GM19351 (cell line): Measurements from ENCODE around the gene L3MBTL4.
A peak's percentile ranks its signal among the peaks of the same experiment; 100 is the strongest.
"Not testable (repeated sequence)": the region's sequence is repeated elsewhere in the genome, so short reads cannot be mapped to it uniquely, and the experiment has no call there.

Experiments
- ATAC-seq: cut with Tn5 transposase; IDR thresholded peaks from one replicate; pipeline ENCODE4 v1.9.1; 2021; ENCODE audit warnings: mild to moderate bottlenecking, moderate library complexity; ENCODE audit not compliant: unreplicated experiment

L3MBTL4 gene

DNA sequence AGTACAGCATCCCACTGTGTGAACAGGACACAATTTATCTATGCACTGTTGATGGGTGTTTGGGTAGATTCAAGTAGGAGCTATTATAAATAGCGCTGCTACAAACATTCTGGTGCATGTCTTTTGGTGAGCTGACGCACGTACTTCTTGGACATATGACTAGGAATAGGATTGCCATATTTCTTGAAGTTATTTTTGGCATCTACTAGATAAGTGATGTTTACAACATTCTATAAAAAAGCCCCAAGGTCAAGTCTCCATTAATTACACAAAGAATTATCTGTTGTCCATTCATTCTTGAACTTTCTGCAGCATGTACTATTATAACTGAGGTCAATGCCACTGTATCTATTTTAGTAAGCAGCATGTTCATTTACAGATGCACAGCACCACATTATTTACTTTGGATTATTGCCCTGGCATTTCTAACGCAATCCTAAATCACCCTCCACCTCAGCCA is 293.9 kb downstream of the L3MBTL4 start:
- ATAC-seq: no peak

DNA sequence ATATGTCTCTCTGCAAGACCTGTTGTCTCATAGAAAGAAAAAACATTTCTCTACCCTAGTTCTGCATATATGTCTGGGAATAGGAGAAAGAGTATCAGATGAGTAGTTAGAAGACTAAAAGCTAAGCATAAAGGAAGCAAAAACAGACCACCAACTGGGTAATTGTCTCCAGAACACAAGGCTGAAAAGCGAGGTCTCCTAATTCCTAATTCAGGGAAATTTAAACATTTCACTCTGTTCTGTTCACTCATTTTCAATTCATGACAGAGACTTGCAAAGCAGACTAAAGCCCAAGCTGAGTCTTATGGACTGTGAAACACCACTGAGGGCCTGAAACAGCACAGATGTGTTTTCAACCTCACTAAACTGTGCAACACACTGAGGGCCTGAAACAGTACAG is 294.9 kb downstream of the L3MBTL4 start:
- ATAC-seq: no peak

DNA sequence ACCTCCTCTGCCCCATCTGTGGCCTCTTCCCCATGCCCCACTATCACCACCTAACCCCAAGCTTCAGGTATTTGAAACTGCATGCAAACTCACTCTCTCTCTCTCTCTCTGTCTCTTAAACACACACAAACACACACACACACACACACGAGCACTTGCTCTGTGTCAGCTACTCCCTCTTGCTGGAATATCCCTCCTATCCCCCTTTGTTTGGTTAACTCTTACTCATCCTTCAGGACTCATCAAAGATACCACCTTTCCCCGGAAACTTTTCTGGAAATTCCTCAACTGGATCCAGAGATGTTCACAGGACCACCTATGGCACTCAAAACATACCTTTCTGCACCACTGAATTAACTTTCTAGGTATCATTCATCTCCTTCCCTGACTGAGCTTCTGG is 296.6 kb downstream of the L3MBTL4 start:
- ATAC-seq: no peak

DNA sequence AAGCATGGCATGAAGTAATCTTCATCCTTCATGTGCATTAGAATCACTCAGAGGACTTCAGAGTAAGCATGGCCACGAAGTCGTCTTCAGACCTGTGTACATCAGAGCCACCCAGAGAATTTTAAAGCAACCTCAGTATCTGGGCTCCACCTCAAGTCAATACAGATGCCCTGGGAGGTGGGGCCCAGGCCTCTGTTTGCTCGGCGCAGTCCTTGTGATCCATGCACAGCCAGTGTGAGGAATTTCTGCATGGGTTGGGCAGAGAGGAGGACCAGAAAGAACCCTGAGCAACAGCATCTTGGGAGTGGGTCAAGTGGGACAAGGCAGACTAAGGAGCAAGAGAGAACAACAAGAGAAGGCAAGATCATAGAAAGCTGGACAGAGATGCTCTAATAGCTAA is 299.0 kb downstream of the L3MBTL4 start:
- ATAC-seq: no peak

DNA sequence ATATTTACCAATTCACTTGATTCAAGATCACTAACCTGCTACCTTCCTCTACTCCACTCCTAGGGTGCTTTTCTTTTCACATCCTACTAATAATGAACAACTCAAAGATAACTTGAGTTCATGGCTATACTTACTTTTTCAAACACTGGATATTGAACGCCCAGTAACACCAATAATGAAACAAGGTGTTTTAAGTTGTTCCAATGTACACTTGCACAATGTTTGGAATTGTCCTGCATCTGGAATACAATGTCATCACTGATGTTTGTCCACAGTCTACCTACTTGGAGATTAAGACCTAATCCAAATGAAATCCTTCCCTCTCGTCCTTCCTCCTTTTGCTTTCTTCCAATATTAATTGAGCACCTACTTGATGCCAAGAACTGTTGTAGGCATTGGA is 301.1 kb downstream of the L3MBTL4 start:
- ATAC-seq: no peak

DNA sequence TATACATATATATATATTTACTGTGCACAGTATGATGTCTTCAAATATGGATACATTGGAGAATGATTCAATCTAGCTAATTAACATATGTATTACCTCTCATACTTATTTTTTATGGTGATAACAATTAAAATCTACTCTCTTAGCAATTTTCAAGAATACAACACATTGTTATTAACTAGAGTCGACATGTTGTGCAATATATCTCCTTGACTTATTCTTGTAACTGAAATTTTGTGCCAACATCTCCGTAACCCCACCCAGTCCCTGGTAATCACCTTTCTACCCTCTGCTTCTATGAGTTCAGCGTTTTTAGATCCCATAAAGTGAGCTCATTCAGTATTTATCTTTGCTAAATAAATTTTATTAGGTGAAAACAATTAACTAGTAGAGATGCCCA is 303.0 kb downstream of the L3MBTL4 start:
- no peak for ATAC-seq

DNA sequence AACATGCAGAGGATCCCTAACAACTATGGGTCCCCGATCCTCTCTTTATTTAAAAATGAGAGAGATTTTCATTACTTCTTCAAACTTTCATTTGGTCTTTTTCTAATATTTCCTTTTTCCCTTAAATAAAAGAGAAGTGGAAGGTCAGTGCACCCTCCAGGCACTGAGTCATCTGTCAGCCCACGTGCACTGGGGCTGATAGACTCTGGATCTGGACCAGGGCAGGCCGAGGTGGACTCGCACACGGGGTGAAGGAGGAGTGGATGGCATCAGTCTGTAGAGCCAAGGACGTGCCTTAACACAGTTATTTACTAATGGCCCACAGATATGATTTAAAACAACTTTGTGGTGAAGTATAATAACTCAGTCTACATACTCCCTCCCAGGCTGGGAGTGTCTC is 305.0 kb downstream of the L3MBTL4 start:
- ATAC-seq: no peak

DNA sequence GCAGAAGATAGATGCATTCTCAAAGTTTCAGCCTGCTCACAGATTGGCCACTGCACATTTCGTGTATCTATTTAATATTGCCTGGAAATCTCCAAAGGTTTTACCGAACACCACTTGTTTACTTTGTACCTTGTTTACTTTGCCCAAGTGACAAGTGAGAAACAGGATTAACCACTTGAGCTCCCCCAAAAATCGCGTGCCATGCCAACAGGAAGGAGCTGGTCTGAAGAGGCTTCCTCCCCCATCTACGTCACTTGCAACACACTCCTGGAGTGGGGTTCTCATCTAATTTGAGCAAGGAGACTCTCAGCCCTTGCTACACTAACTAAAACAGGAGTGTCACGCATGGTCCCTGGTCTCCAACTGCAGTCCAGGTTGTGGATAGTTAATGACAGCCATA is 306.9 kb downstream of the L3MBTL4 start:
- ATAC-seq: no peak

DNA sequence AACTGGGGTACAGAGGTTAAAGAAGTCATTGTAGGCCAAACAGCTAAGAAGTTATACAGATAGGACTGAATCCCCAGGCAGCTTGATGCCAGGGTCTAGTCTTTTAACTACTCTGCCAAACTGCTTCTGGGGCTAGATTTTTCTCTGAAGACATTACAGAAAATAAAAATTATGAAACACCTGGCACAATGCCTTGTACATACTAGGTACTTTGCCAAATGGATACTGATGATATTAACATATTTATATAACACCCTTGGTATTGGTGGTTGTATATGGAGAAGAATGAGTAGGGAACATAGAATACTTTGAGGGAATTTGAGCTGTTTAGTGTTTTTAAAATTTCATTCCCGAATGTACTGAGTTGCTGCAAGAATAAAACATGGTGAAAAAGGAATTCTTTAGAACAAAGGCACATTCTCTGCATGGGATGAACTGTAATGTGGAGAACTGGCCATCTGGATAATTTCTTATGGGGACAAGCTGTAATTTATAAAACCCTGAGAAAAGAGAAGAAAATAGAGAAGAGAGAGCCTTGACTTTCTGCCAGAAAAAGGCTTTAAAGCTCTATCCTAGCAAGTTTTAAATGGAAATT is 308.5 kb downstream of the L3MBTL4 start:
- ATAC-seq: no peak

DNA sequence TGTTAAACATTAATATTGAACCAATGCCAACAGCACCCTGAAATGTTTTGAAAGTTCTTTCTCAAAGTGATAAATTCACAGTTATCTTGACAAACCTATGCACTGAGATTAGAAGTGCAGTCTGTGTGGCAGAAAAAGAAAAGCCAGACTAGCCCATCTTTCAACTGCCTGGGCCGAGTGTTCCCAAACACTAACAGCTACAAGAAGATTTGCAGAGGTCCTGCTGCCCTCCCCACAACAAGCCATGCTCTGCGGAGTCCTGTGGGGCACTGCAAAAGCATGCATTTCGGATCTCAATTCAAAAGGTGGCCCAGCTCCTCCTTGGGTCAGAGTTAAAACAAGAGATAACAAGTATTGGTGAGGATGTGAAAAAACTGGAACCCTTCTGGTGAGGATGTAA is 311.0 kb downstream of the L3MBTL4 start:
- ATAC-seq: no peak

DNA sequence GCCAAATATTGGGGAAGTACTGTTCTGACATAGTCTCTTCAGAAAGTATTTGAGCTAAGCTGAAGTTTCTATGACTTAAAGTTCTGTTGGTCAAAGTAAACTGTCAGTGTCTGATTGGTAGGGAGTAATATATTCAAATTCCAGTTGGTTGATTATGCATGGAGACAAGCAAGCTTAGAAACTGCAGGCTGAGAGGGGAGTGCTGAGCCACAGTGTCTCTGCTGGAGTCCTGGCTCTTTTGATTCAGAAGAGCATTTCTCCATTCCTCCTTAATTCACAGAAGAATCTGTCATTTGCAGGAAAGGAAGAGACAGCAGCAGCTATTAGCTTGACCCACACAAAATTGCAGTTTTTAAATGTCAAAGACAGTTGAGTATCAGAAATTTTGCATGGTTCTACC is 318.0 kb downstream of the L3MBTL4 start:
- ATAC-seq: no peak

DNA sequence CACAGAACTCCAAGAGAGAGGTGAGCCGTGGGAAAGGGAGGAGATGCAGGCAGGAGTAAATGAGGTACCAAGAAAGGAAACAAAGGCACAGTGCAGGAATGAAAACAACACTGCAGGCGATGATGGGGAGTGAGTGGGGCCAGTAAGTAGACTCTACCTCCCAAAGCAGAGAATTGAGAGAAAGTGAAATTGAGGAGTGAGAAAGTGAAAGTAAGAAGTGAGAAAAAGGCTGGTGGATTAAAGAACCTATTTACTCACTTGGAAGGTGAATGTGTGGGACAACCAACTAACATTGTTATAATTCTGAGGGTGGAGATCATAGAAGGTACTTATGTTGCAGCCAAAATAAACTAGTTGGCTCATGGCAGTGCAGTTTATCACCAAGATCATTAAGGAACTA is 326.3 kb downstream of the L3MBTL4 start:
- no peak for ATAC-seq

DNA sequence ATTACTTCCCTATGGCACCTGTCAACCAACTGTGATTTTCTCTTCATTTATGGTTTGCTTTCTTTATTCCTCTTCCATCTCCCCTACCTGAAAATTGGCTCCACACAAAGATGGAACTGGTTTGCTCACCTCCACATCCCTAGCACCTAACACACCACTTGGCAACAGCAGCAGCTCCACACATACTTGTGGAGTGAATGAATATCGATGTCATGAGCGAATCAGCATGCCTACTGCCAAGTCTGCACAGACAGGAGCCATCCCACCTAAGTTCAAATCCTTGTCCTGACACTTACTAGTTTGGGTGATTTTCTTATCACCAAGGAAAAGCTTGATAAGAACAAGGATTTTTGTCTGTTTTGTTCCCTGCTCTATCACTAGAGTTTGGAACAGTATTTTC is 328.0 kb downstream of the L3MBTL4 start:
- no peak for ATAC-seq

DNA sequence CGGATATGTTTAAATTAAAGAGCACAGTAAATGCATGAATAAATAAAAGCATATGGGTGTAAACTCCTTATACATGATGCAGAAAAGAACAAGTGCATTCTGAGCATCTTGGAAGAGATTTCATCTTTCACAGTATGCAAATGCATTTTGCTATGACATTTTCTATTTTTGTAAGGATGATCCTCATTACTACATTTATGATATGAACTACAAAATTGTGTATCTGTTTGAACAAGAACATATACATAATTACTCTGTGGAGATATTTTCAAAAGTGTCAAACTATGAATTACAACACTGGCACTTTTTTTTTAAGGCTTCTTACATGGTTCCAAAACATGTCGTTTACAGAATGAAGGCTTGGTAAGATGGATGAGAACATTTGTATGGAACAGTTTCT is 335.3 kb downstream of the L3MBTL4 start:
- no peak for ATAC-seq

DNA sequence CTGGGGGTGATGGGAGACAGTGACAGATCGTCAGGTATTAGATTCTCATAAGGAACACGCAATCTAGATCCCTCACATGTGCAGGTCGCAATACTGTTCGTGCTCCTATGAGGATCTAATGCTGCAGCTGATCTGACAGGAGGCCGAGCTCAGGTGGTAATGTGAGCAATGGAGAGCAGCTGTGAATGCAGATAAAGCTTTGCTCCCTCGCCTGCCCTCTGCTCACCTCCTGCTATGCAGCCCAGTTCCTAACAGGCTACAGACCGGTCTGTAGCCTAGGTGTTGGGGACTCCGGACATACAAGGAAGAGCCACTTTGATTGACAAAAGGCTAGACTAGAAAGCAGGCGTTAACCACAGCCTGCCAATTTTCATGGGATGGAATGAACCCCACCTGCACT is 335.8 kb downstream of the L3MBTL4 start:
- ATAC-seq: no peak

DNA sequence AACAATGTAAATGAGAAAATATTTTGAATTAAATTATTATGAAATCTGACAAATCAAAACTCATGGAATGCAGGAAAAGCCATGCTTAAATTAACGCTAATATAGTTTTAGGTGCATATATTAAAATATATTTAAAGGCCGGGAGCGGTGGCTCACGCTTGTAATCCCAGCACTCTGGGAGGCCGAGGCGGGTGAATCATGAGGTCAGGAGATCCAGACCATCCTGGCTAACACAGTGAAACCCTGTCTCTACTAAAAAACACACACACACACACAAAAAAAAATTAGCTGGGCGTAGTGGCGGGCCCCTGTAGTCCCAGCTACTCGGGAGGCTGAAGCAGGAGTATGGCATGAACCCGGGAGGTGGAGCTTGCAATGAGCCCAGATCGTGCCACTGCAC is 342.3 kb downstream of the L3MBTL4 start:
- ATAC-seq: not testable (repeated sequence)

DNA sequence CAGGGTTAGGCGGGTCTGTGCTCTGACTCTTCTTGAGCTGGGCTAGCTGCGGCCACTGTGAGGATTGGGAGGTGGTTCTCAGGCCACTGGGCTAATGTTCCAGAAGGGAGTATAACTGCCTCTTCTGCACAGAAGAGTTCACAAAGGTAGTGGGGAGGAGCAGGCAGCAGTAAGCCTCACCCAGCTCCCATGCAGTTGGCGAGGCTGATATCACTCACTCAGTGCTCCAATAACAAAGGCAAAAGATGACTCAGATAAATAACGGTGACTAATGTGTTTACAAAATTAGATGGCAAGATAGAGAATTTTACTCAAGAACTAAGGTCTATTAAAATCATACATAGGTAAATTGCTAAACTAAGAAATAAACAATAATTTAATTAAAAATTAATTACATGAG is 345.2 kb downstream of the L3MBTL4 start:
- peak; percentile 20 for ATAC-seq

DNA sequence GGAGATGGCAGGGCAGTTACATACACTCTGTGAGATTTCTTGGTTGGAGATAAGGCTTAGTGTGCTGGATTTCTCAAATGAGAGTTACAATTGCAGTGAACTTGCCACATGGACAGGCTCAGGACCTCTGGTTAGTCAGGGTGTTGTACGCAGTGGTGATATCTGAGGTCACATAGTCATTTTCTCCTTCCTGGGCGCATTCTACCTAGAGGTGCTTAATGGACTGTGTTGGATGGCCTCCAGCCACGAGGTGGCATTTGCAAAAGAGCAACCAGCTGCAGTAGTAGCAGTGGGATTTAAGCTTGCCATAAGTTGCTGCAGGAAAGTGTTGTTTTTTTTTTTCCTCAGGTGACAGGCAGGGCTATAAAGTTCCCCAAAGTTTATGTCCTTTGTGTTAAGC is 345.6 kb downstream of the L3MBTL4 start:
- ATAC-seq: peak; percentile 95

DNA sequence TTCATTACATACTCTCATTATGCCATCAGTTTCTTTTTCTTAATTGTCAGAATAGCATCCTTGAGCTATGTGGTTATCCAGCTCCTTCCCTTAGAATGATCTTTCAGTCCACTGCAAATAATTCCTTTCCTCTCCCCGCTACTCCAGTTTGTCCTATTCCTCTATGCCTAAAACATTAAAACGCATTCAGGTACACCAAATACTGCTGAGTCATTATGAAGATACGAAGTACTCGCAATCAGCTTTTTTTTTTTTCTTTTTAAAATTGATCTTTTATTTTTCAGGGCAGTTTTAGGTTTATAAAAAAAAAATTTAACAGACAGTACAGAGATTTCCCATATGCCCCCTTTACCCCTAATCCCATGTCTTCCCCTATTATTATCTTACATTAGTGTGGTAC is 354.6 kb downstream of the L3MBTL4 start:
- ATAC-seq: no peak

DNA sequence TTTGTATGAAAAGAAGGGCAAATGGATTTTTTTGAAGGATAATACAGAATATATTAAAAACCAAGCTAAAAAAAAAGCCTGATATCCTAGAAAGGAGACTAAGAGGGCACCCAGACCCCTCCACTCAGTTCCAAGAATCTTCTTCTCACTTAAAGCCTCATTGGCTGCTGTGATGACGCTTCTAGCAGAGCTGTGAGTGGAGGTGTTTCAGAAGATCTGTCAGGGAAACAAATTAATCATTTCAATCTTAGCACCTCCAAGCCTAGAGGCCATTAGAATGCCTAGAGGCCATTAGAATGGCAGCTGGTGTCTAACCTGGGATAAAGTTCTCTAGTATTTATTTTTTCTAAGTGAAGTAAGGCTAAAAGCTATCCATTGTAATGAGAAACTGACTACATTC is 355.2 kb downstream of the L3MBTL4 start:
- ATAC-seq: no peak

DNA sequence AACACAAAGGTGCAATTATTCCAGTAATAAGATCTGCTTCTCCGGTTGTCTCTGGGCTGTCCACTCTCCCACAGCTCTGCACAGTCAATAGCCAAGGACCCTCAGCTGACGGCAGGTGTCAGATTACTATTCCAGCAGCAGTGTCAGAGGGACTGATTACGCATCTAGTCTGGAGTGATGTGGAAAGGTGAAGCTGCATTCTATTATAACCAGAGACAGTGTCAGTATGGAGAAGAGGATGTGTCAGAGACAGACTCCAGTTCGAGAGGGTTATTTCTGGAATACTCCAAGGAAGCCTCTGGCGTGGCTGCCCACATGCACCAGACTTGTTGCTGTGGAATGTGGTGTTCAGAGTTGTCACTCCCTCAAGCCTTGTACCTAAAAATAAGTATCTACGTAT is 355.8 kb downstream of the L3MBTL4 start:
- no peak for ATAC-seq

DNA sequence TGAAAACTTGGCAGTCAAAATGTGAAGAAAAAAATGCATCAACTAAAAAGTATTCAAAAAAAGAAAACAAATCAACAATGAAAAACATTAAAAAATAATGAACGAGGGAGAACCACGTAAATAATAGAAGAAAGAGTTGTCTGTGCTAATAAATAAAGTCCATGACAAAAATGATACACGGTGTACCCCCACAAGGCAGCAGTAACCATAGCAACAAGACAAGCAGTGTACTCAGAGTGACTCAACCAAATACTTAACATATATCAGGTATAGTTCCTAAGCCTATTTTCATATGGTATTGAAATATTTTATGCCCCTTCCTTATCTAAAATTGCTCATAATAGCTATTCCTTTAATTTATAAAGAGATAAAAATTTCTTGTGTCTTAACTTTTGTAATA is 357.1 kb downstream of the L3MBTL4 start:
- ATAC-seq: no peak

DNA sequence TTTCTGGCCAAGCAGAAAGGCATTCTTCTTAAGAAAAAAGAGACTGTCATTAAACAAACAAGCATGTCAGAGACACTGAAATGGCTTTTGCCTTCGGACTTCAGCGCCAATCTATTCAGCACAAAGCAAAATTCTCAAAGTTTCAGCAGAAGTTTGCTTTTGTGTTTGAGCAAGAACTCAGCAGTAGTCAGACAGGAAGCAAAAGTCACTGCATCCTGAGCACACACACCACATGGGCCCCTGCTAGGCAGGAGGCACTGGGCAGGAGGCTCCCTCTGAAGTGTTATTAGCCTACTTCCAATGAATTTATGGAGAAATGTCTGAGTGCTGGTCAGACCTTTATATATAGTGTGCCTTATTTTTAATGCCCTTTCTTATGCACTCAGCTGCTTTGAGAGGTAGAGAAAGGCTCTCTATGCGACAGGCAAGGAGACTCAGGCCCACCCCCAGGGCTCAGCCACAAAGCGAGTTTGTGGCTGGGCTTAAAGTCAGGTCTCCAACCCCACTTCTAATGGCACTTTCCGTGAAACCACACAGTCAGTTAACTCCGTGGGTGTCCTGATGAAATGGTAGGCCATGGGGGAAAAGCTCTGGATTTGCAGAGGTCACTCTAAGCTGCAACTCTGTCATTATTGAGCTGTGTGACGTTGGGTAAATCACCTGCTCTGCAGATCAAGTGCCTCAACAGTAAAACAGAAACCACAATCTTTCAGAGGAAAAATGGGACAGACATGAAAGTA is 358.4 kb downstream of the L3MBTL4 start:
- peak; percentile 72 for ATAC-seq
